SU-DHL-6 (cell line): ENCODE results near the gene TMEM74B.

Experiments used
- H2AFZ ChIP-seq: fragments of 200-600 bp; sonication (generic); 2 replicates; pipeline ENCODE4 v1.6.1; 2014; ENCODE audit warnings: low read depth, mild to moderate bottlenecking, moderate library complexity, mixed read lengths, antibody characterized with exemption, low read length; ENCODE audit not compliant: severe bottlenecking
- H3F3A ChIP-seq: fragments of 200-600 bp; shearing (Covaris generic); 2 replicates; pipeline ENCODE4 v1.6.0; 2016; ENCODE audit warnings: antibody characterized with exemption, mild to moderate bottlenecking; ENCODE audit not compliant: insufficient read depth
- H3K27ac ChIP-seq: fragments of 200-600 bp; sonication (generic); 2 replicates; pipeline ENCODE4 v1.5.1; 2016; ENCODE audit warnings: low read depth, mild to moderate bottlenecking, low read length, moderate library complexity, mixed read lengths
- H3K27me3 ChIP-seq: fragments of 200-600 bp; sonication (generic), shearing (Covaris generic); 2 replicates; pipeline ENCODE4 v1.6.0; 2014; ENCODE audit warnings: mild to moderate bottlenecking, low read length
- H3K36me3 ChIP-seq: fragments of 200-600 bp; sonication (generic); 2 replicates; pipeline ENCODE4 v1.6.1; 2014; ENCODE audit warnings: mild to moderate bottlenecking, low read length, mixed read lengths
- H3K4me2 ChIP-seq: fragments of 300-600, 200-600 bp; shearing (Covaris generic), sonication (generic); 2 replicates; pipeline ENCODE4 v1.6.0; 2014; ENCODE audit warnings: low read length, low read depth, mild to moderate bottlenecking; ENCODE audit not compliant: poor library complexity, severe bottlenecking
- H3K4me3 ChIP-seq: fragments of 200-600 bp; sonication (generic); 2 replicates; pipeline ENCODE4 v1.5.1; 2014; ENCODE audit warnings: antibody characterized with exemption, low read length, mild to moderate bottlenecking, mixed read lengths; ENCODE audit not compliant: insufficient read depth, poor library complexity, severe bottlenecking
- H3K79me2 ChIP-seq: fragments of 200-600 bp; sonication (generic); 2 replicates; pipeline ENCODE4 v1.6.1; 2014; ENCODE audit warnings: mild to moderate bottlenecking, low read length, moderate library complexity; ENCODE audit not compliant: insufficient read depth
- H3K9ac ChIP-seq: fragments of 200-600 bp; sonication (generic); 2 replicates; pipeline ENCODE4 v1.7.0; 2014; ENCODE audit warnings: mild to moderate bottlenecking, low read length
- H3K9me2 ChIP-seq: fragments of 200-600 bp; sonication (generic); replicated peaks from 2 replicates; pipeline ENCODE4 v1.6.1; 2014; ENCODE audit warnings: low read length; ENCODE audit not compliant: insufficient read depth
- H3K9me3 ChIP-seq: fragments of 200-600 bp; sonication (generic); 2 replicates; pipeline ENCODE4 v1.6.1; 2014; ENCODE audit warnings: low read length, mixed read lengths; ENCODE audit not compliant: insufficient read depth
- H4K20me1 ChIP-seq: fragments of 200-600 bp; sonication (generic); 2 replicates; pipeline ENCODE4 v1.6.1; 2014; ENCODE audit warnings: low read depth, mild to moderate bottlenecking, antibody characterized with exemption, low read length, moderate library complexity, mixed read lengths
- EZH2phosphoT487 ChIP-seq: fragments of 200-600 bp; sonication (generic), shearing (Covaris generic); conservative IDR thresholded peaks from 2 replicates; pipeline ENCODE4 v1.6.1; 2018; ENCODE audit warnings: mild to moderate bottlenecking, antibody characterized with exemption, low read length, moderate library complexity, mixed read lengths
- TF ChIP-seq, protein P1 (sequence below): fragments of 200-600 bp; sonication (generic); IDR thresholded peaks from one replicate; pipeline ENCODE4 v1.5.1; 2017; ENCODE audit warnings: antibody characterized with exemption, mild to moderate bottlenecking, low read length, moderate library complexity; ENCODE audit not compliant: insufficient read depth, poor library complexity, severe bottlenecking

TMEM74B gene

DNA sequence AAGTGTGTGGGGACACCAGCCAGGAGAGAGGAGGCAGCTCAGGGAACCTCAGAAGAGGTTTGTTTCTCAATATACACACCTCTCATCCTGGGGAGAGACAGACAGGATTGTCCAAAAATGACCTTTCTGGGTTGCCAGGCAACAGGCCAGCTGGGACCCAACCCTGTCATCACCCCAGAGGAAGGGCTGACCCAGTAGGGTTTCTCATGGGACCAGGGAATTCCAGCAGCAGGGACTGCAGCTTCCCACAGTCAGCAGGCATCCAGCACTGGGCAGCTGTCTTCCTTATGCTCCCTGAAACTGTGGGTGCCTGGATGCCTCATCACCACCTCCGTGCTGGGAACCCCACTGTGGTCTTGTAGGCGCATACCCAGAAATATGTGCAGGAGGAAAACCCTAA lies 19.8 kb upstream of the TMEM74B start:
- H3K9me3 ChIP-seq, result no peaks in the 10 kb centered on the region
- TF ChIP-seq EZH2phosphoT487, result no peak
- TF ChIP-seq, protein P1, sequence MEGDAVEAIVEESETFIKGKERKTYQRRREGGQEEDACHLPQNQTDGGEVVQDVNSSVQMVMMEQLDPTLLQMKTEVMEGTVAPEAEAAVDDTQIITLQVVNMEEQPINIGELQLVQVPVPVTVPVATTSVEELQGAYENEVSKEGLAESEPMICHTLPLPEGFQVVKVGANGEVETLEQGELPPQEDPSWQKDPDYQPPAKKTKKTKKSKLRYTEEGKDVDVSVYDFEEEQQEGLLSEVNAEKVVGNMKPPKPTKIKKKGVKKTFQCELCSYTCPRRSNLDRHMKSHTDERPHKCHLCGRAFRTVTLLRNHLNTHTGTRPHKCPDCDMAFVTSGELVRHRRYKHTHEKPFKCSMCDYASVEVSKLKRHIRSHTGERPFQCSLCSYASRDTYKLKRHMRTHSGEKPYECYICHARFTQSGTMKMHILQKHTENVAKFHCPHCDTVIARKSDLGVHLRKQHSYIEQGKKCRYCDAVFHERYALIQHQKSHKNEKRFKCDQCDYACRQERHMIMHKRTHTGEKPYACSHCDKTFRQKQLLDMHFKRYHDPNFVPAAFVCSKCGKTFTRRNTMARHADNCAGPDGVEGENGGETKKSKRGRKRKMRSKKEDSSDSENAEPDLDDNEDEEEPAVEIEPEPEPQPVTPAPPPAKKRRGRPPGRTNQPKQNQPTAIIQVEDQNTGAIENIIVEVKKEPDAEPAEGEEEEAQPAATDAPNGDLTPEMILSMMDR, result no peak

DNA sequence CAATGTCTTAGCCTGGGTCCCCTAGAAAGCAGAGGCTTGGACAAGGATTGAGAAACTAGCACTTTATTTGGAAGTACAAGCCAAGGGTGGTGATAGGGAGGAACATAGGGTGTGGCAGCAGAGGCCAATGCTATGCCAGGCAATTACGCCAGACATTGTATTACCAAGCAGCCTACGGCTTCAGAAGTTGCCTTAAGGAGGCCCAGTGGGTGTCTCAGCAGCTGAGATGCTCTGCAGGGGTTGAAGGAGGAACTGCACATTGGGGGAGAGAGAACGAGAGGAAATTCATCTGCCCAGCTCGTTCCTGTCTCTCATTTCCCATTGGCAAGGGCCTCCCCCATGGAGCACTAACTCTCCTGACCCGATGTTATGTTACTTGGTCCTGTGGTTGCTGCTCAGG lies 19.3 kb upstream of the TMEM74B start:
- no peaks in the 10 kb centered on the region for H3F3A ChIP-seq
- no peak overlapping the region for H3K4me2 ChIP-seq
- H4K20me1 ChIP-seq, result no peaks in the 10 kb centered on the region
- no peaks in the 10 kb centered on the region for H3K36me3 ChIP-seq
- no peaks in the 10 kb centered on the region for H3K27me3 ChIP-seq
- no peaks in the 10 kb centered on the region for H3K9me3 ChIP-seq
- no peak overlapping the region for H3K27ac ChIP-seq
- no peaks in the 10 kb centered on the region for H3K79me2 ChIP-seq
- H2AFZ ChIP-seq, result no peak overlapping the region
- H3K9me2 ChIP-seq, result no peaks in the 10 kb centered on the region
- H3K4me3 ChIP-seq, result no peak overlapping the region
- no peak for TF ChIP-seq EZH2phosphoT487
- TF ChIP-seq, protein P1, result no peak
- no peak overlapping the region for H3K9ac ChIP-seq

More for the DNA sequence above, 19.8 kb upstream of the TMEM74B start:
- no peak overlapping the region for H3K9ac ChIP-seq
- no peak overlapping the region for H3K4me3 ChIP-seq
- H3K4me2 ChIP-seq, result no peak overlapping the region
- H2AFZ ChIP-seq, result no peak overlapping the region
- no peaks in the 10 kb centered on the region for H3F3A ChIP-seq
- H3K27ac ChIP-seq, result no peak overlapping the region
- H3K9me2 ChIP-seq, result no peaks in the 10 kb centered on the region
- H3K36me3 ChIP-seq, result no peaks in the 10 kb centered on the region
- no peaks in the 10 kb centered on the region for H4K20me1 ChIP-seq
- H3K79me2 ChIP-seq, result no peaks in the 10 kb centered on the region
- H3K27me3 ChIP-seq, result no peaks in the 10 kb centered on the region

DNA sequence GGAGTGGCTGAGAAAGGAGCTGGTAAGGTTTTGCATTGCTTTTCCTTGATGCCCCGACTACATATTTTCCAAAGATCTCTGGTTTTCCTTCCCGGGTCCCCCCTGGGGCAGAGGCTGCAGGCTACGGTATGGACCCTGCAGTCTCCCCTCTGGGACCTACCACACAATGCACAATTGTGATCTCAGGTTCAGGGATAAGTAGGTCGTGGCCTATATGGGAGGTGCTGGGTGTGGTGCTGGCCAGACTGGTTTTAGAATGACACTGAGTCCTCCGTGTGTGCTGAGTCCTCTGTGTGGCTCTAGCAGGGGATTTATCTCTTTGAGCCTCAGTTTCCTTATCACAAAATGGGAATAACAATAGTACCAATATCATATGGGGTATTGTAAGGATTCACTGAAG lies 18.8 kb upstream of the TMEM74B start:
- TF ChIP-seq EZH2phosphoT487, result no peak
- TF ChIP-seq, protein P1, result no peak
- Histone ChIP-seq H3K4me2 (no peak overlapping the region), H2AFZ (no peak overlapping the region), H3K9ac (no peak overlapping the region), H3K27ac (no peak overlapping the region), H3K79me2 (no peaks in the 10 kb centered on the region), H3K4me3 (no peak overlapping the region), H3K36me3 (no peaks in the 10 kb centered on the region), H4K20me1 (no peaks in the 10 kb centered on the region), H3K27me3 (no peaks in the 10 kb centered on the region), H3K9me2 (no peaks in the 10 kb centered on the region), H3K9me3 (no peaks in the 10 kb centered on the region), H3F3A (no peaks in the 10 kb centered on the region)
